ENCODE measurements around the gene CCDC150. TPM values are rescaled to one million over a fixed set of nuclear protein-coding genes. Genes with fewer than 3 reads are reported as not detected.

CCDC150 gene
- total and polyA plus RNA-seq, 9 of the 15 experiments (the other 6 are each of a cell fraction or from before 2014, with no cell fraction given): 4.4 to 23.1 (median 11.3) TPM

DNA sequence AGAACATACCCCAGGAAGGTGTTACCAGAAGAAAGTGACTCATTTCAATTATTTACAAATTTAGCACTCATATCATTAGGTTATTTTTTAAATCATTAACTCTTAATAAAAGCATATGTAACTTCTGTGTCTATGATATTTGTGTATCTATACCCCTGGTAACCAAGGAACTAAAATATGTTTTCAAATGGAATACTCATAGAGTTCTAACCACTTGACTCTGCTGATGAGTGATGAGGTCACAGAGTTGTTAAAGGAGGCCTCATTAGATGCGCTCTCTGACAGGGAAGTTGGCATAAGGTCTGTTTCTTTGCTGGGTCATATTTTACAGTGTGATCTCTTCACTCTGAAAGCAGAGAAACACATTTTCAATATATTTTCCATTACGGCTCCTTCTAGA, 73.4 kb downstream of the CCDC150 start (continued):
- TF ChIP-seq, protein P1, sequence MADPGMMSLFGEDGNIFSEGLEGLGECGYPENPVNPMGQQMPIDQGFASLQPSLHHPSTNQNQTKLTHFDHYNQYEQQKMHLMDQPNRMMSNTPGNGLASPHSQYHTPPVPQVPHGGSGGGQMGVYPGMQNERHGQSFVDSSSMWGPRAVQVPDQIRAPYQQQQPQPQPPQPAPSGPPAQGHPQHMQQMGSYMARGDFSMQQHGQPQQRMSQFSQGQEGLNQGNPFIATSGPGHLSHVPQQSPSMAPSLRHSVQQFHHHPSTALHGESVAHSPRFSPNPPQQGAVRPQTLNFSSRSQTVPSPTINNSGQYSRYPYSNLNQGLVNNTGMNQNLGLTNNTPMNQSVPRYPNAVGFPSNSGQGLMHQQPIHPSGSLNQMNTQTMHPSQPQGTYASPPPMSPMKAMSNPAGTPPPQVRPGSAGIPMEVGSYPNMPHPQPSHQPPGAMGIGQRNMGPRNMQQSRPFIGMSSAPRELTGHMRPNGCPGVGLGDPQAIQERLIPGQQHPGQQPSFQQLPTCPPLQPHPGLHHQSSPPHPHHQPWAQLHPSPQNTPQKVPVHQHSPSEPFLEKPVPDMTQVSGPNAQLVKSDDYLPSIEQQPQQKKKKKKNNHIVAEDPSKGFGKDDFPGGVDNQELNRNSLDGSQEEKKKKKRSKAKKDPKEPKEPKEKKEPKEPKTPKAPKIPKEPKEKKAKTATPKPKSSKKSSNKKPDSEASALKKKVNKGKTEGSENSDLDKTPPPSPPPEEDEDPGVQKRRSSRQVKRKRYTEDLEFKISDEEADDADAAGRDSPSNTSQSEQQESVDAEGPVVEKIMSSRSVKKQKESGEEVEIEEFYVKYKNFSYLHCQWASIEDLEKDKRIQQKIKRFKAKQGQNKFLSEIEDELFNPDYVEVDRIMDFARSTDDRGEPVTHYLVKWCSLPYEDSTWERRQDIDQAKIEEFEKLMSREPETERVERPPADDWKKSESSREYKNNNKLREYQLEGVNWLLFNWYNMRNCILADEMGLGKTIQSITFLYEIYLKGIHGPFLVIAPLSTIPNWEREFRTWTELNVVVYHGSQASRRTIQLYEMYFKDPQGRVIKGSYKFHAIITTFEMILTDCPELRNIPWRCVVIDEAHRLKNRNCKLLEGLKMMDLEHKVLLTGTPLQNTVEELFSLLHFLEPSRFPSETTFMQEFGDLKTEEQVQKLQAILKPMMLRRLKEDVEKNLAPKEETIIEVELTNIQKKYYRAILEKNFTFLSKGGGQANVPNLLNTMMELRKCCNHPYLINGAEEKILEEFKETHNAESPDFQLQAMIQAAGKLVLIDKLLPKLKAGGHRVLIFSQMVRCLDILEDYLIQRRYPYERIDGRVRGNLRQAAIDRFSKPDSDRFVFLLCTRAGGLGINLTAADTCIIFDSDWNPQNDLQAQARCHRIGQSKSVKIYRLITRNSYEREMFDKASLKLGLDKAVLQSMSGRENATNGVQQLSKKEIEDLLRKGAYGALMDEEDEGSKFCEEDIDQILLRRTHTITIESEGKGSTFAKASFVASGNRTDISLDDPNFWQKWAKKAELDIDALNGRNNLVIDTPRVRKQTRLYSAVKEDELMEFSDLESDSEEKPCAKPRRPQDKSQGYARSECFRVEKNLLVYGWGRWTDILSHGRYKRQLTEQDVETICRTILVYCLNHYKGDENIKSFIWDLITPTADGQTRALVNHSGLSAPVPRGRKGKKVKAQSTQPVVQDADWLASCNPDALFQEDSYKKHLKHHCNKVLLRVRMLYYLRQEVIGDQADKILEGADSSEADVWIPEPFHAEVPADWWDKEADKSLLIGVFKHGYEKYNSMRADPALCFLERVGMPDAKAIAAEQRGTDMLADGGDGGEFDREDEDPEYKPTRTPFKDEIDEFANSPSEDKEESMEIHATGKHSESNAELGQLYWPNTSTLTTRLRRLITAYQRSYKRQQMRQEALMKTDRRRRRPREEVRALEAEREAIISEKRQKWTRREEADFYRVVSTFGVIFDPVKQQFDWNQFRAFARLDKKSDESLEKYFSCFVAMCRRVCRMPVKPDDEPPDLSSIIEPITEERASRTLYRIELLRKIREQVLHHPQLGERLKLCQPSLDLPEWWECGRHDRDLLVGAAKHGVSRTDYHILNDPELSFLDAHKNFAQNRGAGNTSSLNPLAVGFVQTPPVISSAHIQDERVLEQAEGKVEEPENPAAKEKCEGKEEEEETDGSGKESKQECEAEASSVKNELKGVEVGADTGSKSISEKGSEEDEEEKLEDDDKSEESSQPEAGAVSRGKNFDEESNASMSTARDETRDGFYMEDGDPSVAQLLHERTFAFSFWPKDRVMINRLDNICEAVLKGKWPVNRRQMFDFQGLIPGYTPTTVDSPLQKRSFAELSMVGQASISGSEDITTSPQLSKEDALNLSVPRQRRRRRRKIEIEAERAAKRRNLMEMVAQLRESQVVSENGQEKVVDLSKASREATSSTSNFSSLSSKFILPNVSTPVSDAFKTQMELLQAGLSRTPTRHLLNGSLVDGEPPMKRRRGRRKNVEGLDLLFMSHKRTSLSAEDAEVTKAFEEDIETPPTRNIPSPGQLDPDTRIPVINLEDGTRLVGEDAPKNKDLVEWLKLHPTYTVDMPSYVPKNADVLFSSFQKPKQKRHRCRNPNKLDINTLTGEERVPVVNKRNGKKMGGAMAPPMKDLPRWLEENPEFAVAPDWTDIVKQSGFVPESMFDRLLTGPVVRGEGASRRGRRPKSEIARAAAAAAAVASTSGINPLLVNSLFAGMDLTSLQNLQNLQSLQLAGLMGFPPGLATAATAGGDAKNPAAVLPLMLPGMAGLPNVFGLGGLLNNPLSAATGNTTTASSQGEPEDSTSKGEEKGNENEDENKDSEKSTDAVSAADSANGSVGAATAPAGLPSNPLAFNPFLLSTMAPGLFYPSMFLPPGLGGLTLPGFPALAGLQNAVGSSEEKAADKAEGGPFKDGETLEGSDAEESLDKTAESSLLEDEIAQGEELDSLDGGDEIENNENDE (IDR thresholded peaks at IDR 0.05; ENCODE audit: low read depth, low read length): no peak
- no peak for TF ChIP-seq TEAD2 (tag; IDR thresholded peaks at IDR 0.05)
- TF ChIP-seq, protein P2, sequence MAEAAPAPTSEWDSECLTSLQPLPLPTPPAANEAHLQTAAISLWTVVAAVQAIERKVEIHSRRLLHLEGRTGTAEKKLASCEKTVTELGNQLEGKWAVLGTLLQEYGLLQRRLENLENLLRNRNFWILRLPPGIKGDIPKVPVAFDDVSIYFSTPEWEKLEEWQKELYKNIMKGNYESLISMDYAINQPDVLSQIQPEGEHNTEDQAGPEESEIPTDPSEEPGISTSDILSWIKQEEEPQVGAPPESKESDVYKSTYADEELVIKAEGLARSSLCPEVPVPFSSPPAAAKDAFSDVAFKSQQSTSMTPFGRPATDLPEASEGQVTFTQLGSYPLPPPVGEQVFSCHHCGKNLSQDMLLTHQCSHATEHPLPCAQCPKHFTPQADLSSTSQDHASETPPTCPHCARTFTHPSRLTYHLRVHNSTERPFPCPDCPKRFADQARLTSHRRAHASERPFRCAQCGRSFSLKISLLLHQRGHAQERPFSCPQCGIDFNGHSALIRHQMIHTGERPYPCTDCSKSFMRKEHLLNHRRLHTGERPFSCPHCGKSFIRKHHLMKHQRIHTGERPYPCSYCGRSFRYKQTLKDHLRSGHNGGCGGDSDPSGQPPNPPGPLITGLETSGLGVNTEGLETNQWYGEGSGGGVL (CRISPR knock-in tag; IDR thresholded peaks at IDR 0.05): no peak

Measured in K562 (cell line).